Ishikawa (cell line): Measurements from ENCODE around the gene KCNQ1OT1.

Source experiments
- CEBPB ChIP-seq: IDR thresholded peaks from 2 replicates; pipeline ENCODE4 v1.6.1; 2012
- CREB1 ChIP-seq: IDR thresholded peaks from 2 replicates; pipeline ENCODE4 v1.6.1; 2012; ENCODE audit warnings: low read depth
- EGR1 ChIP-seq: IDR thresholded peaks from 2 replicates; pipeline ENCODE4 v1.6.1; 2012
- EP300 ChIP-seq: IDR thresholded peaks from 2 replicates; pipeline ENCODE4 v1.6.1; 2012; ENCODE audit warnings: borderline replicate concordance
- FOXM1 ChIP-seq: IDR thresholded peaks from 2 replicates; pipeline ENCODE4 v1.6.1; 2012; ENCODE audit warnings: low read depth, borderline replicate concordance
- NFIC ChIP-seq: IDR thresholded peaks from 2 replicates; pipeline ENCODE4 v1.6.1; 2012
- RAD21 ChIP-seq: IDR thresholded peaks from 2 replicates; pipeline ENCODE4 v1.6.1; 2012; ENCODE audit warnings: low read depth
- TAF1 ChIP-seq: IDR thresholded peaks from 2 replicates; pipeline ENCODE4 v1.6.1; 2012; ENCODE audit warnings: low read depth, mild to moderate bottlenecking
- TCF12 ChIP-seq: IDR thresholded peaks from 2 replicates; pipeline ENCODE4 v1.6.1; 2012; ENCODE audit warnings: low read depth
- TEAD4 ChIP-seq: IDR thresholded peaks from 2 replicates; pipeline ENCODE4 v1.6.1; 2012
- USF1 ChIP-seq: IDR thresholded peaks from 2 replicates; pipeline ENCODE4 v1.6.1; 2012
- YY1 ChIP-seq: IDR thresholded peaks from 2 replicates; pipeline ENCODE4 v1.6.1; 2012; ENCODE audit warnings: low read depth
- ZBTB7A ChIP-seq: IDR thresholded peaks from 2 replicates; pipeline ENCODE4 v1.6.1; 2012; ENCODE audit warnings: low read depth
- TF ChIP-seq, protein P1 (sequence below): IDR thresholded peaks from 2 replicates; pipeline ENCODE4 v1.6.1; 2012; ENCODE audit warnings: low read depth, mild to moderate bottlenecking
- TF ChIP-seq, protein P2 (sequence below): IDR thresholded peaks from 2 replicates; pipeline ENCODE4 v1.6.1; 2012

KCNQ1OT1 gene

DNA sequence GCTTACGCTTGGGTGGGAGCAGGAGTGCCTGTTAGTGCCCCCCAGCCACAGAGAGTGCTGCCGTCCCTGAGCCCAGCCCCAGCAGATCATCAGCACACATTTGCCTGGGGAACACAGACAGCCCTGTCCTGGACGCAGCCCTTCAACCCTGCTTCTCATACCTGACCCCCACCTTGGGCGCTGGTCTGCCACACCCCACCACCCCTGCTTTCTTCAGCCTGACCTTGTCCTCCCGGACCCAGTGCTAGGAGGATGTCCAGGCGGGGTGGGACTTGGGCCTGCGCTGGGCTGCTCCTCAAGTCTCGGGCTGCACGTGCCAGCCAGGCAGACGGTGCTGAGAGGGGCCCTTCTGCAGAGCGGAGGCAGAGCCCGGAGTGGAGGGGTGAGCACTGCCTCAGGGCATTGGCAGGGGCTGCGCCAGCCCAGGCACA lies 119.2 kb downstream of the KCNQ1OT1 start:
- TF ChIP-seq, protein P1, sequence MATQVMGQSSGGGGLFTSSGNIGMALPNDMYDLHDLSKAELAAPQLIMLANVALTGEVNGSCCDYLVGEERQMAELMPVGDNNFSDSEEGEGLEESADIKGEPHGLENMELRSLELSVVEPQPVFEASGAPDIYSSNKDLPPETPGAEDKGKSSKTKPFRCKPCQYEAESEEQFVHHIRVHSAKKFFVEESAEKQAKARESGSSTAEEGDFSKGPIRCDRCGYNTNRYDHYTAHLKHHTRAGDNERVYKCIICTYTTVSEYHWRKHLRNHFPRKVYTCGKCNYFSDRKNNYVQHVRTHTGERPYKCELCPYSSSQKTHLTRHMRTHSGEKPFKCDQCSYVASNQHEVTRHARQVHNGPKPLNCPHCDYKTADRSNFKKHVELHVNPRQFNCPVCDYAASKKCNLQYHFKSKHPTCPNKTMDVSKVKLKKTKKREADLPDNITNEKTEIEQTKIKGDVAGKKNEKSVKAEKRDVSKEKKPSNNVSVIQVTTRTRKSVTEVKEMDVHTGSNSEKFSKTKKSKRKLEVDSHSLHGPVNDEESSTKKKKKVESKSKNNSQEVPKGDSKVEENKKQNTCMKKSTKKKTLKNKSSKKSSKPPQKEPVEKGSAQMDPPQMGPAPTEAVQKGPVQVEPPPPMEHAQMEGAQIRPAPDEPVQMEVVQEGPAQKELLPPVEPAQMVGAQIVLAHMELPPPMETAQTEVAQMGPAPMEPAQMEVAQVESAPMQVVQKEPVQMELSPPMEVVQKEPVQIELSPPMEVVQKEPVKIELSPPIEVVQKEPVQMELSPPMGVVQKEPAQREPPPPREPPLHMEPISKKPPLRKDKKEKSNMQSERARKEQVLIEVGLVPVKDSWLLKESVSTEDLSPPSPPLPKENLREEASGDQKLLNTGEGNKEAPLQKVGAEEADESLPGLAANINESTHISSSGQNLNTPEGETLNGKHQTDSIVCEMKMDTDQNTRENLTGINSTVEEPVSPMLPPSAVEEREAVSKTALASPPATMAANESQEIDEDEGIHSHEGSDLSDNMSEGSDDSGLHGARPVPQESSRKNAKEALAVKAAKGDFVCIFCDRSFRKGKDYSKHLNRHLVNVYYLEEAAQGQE, result no peak
- no peak for TF ChIP-seq RAD21
- no peak for TF ChIP-seq TCF12
- TF ChIP-seq CEBPB, result no peak
- TF ChIP-seq FOXM1, result no peak
- TF ChIP-seq NFIC, result no peak
- no peak for TF ChIP-seq CREB1
- TF ChIP-seq, protein P2, sequence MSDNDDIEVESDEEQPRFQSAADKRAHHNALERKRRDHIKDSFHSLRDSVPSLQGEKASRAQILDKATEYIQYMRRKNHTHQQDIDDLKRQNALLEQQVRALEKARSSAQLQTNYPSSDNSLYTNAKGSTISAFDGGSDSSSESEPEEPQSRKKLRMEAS, result no peak
- no peak for TF ChIP-seq USF1
- no peak for TF ChIP-seq TEAD4
- TF ChIP-seq TAF1, result no peak
- no peak for TF ChIP-seq EGR1
- no peak for TF ChIP-seq EP300
- TF ChIP-seq YY1, result no peak
- TF ChIP-seq ZBTB7A, result no peak

DNA sequence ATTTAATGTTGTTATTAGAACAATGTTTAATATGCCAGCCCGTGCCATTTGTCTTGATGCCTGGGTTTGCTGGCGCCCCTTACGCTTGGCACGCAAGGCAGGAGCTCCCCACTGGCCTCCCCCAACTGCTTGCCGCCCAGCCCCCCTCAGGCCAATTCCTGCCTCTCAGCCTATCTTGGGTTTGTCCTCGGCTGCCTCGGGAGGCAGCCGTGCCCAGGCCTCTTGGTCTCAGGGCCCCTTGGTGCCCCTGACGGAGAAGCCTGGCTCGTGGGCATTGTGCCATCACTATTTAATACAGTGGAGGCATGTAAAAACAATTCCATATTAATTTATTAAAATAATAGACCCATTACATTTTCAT lies 119.8 kb downstream of the KCNQ1OT1 start:
- TF ChIP-seq ZBTB7A (no peak), NFIC (no peak), CEBPB (no peak), EGR1 (no peak), FOXM1 (no peak), CREB1 (no peak), EP300 (no peak), TAF1 (no peak), USF1 (no peak), TCF12 (no peak), TEAD4 (no peak)
- TF ChIP-seq, protein P2, result no peak
- TF ChIP-seq, protein P1, result no peak

DNA sequence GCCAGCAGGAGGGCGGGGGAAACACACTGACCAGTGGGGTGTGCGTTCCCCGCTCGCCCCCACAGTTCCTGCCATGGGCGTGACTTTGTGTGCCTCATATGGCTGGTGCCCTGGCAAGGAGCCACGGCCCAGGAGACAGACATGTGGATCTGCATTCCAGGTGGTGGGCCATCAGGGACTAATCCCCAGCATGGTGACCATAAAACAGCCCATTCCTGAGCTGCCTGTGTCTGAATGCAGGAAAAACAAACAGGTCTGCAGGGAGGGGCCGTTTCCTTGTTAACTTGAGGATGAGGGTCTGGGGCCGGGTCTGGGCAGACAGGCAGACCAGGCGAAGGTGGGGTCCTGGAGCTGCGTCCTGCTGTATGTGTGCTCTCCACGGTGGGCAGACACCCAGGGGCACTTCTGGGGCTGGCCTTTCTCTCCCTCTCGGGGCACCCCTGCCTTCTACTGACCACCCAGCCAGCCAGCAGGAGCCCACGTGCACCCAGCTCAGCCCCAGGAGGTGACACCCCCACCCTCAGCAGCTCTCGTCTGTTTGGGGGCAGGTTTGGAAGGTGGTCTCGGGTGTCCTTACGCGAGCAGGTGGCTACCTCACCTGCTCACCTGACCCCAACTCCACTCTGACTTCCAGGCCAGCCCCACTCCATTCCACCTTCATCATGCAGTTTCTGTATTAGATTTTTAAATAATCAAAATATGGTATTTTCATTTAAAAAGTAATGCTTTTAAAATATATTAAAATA lies 120.3 kb downstream of the KCNQ1OT1 start:
- TF ChIP-seq EP300 (no peak), TAF1 (no peak), EGR1 (peak; percentile 76), CEBPB (no peak), ZBTB7A (no peak), NFIC (0 out of 2 replicates have a peak, but pooled peaks have one; percentile 23), TCF12 (no peak), RAD21 (no peak), YY1 (no peak), TEAD4 (peak; percentile 23; the same call in 1 of the 2 replicates), CREB1 (no peak), USF1 (no peak), FOXM1 (no peak)
- TF ChIP-seq, protein P2, result 0 out of 2 replicates have a peak, but pooled peaks have one; percentile 12
- TF ChIP-seq, protein P1, result no peak
